GM18951 (cell line): Measurements from ENCODE around the gene SCNN1A.

Source experiments
- POLR2A ChIP-seq: IDR thresholded peaks from 4 replicates; pipeline ENCODE4 v1.6.1; 2011; ENCODE audit warnings: mild to moderate bottlenecking; ENCODE audit not compliant: insufficient read length, insufficient read depth; ENCODE audit errors: extremely low read depth
- in situ Hi-C: fragments of 300-500 bp; cut with MboI; formaldehyde crosslinking; loops from one replicate; pipeline ENCODE4 v1.12.0; 2022; ENCODE audit warnings: low sequenced_read_pairs, mixed read lengths, inconsistent platforms; ENCODE audit not compliant: unreplicated experiment

SCNN1A gene

GRCh38 chr12:6375269-6376078 lies at the start of gene SCNN1A:
SCNN1A (minus strand) TSS chr12:6375563; CDS start chr12:6374783, 780 bp downstream.
- in situ Hi-C loops: no loop called here
- TF ChIP-seq POLR2A: no peak

GRCh38 chr12:6424866-6425265 lies 49.5 kb upstream of the SCNN1A start:
- no peak for TF ChIP-seq POLR2A
- in situ Hi-C loops: no loop called here

DNA sequence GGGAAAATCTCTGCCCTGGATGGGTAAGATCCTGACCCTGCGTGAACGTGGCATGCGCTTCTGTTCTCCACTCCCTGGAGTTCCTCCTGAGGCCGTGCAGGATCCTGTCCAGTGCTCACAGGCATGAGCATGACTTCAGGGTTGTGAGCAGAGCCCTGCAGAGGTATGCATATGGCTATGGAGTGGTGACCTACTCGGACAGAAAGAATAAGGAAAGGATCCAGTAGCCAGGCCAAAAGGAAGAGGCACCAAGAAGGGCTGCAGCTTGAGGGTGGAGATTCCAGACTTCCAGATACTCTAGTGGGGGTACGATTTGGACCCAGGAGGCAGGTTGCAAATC lies 48.6 kb upstream of the SCNN1A start:
- no peak for TF ChIP-seq POLR2A
- in situ Hi-C loops: no loop called here

- in situ Hi-C loops: no loop called here
- TF ChIP-seq POLR2A: no peak
These were observed 48.1 kb upstream of the SCNN1A start for GRCh38 chr12:6423267-6424007.

DNA sequence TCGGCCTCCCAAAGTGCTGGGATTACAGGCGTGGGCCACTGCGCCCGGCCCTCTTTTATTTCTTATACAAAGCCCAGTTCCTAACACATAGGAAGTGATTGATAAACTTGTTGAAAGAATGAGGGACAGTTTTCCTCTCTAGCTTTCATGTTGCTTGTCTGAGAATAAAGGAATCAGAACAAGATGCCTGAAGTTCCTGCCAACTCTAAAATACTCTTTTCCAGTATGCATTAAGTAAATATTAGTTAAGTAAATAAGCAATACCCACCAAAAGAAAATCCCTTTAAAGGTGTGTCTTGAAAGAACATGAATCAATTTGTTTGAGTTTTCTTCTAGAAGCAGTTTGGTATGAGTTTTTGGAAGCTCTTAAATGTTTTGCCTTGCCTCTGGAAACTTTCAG lies 45.0 kb upstream of the SCNN1A start:
- in situ Hi-C loops: no loop called here
- no peak for TF ChIP-seq POLR2A

DNA sequence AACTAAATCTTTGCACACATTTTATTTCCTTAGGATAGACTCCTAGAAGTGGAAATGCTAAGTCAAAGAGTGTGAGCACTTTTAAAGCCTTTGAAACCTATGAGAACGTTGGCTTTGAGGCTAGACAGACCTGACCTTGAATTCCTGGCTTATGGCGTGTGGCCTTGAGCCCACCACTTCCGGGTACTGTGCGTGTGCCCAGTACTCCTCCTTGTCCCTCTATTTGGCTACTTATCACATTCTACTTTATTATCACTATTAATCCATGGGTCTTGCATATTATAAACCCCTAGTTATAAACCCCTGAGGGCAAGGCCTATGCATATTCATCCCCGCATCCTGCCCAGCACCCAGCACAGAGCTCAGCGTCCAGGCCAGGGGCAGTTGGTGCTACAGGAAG lies 43.4 kb upstream of the SCNN1A start:
- no peak for TF ChIP-seq POLR2A
- in situ Hi-C loops: no loop called here

DNA sequence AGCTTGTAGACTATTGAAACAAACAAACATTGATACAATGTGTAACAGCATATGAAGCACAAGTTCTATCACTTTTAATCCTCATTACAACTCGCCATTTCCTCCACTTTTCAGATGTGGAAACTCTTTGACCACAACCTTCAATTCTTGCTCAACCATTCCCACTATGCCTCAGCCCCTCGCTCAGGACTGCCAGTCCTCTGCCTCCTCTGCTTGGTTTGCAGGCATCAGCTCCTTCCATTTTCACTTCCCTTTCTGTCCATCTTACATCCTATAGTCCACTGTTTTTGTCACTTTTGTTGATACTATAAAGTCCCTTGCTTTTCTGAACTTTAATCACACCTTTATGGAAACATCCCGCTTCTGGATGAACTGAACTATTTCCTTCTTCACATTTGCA lies 41.2 kb upstream of the SCNN1A start:
- in situ Hi-C loops: no loop called here

GRCh38 chr12:6407236-6407954 lies 32.0 kb upstream of the SCNN1A start:
- in situ Hi-C loops: no loop called here
- TF ChIP-seq POLR2A: no peak

More for the DNA sequence above, 41.2 kb upstream of the SCNN1A start:
- TF ChIP-seq POLR2A: no peak

DNA sequence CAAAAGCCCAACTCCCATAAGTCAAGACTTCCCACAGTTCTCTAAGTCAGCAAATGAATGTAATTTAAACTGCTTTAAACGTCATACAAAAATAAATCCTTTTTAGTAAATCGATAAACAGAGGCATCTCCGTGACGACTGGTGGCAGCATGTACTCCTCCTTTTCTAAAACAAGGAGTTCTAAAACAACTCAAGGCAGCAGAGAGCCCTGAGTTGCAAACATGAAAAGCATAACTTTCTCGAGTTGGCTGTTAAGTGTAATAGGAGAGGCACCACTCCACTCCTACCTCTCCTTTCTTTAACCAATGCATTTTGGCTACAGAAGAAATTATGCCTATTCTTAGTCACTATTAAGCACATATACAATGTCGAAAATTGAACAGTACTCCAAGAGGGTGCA lies 30.6 kb upstream of the SCNN1A start:
- in situ Hi-C loops: no loop called here
- TF ChIP-seq POLR2A: no peak

DNA sequence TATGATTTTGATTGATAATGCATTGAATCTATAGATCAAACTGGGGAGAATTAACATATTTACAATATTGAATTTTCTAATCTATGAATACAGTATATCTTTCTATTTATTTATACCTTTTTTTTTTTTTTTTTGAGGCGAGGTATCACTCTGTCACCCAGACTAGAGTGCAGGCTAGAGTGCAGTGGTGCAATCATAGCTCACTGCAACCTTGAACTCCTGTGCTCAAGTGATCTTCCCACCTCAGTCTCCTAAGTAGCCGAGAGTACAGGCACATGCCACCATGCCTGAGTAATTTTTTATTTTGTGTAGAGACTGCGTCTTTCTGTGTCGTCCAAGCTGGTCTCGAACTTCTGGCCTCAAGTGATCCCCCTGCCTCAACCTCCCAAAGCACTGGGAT lies 29.0 kb upstream of the SCNN1A start:
- TF ChIP-seq POLR2A: no peak

GRCh38 chr12:6399884-6400644 lies 24.7 kb upstream of the SCNN1A start:
- in situ Hi-C loops: no loop called here
- TF ChIP-seq POLR2A: no peak

More for the DNA sequence above, 29.0 kb upstream of the SCNN1A start:
- in situ Hi-C loops: no loop called here

DNA sequence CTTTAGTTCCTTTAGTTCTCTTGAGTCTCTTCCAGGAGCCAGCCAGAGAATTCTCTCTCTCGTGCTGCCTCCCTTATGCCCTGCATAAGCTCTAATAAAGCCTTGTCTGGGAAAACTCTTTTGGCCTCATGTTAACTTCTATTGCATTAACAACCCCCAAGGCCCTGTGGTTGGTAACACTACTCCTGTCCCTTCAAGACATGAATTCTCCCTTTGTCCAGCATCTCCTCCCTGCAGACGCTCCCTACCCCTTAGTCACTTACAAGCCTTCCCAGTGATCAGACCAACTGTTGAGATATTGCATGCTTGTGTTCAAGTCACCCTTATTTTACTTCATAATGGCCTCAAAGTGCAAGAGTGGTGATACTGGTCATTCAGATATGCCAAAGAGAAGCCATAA lies 20.7 kb upstream of the SCNN1A start:
- in situ Hi-C loops: no loop called here
- TF ChIP-seq POLR2A: no peak

DNA sequence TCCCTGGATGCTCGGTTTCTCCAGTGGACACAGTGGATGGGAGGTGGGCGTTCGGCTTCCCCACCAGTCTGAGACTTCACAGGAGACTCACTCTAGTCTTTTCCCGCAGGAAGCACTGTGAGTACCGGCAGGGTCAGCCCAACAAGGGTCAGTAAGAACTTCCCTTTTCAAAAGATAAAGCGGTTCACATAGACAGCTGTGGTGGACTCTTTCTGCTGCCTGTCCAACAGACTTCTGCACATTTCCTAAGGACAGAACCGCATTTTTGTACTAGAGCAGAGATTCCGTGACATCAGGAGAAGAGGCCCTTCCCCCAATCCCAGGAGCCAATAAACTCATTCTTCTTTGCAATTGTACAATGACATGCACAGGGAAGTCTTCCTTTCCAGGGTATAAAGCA lies 19.0 kb upstream of the SCNN1A start:
- in situ Hi-C loops: no loop called here
- TF ChIP-seq POLR2A: no peak
